HG03565 (cell line): ENCODE results near the gene STRA6.

Experiments
- ATAC-seq: cut with Tn5 transposase; IDR thresholded peaks from one replicate; pipeline ENCODE4 v1.9.1; 2021; ENCODE audit warnings: mild to moderate bottlenecking, moderate library complexity; ENCODE audit not compliant: unreplicated experiment

Gene STRA6

GRCh38 chr15:74182131-74182530, 20.5 kb downstream of the STRA6 start:
- ATAC-seq, result no peak

- no peak for ATAC-seq
Observed at GRCh38 chr15:74180881-74181602, 21.5 kb downstream of the STRA6 start.

- no peak for ATAC-seq
Observed at GRCh38 chr15:74179983-74180880, 22.4 kb downstream of the STRA6 start.

- ATAC-seq, result no peak
Observed at GRCh38 chr15:74179101-74179841, 23.3 kb downstream of the STRA6 start.

GRCh38 chr15:74178326-74179100, 24.1 kb downstream of the STRA6 start:
- ATAC-seq, result no peak

- ATAC-seq, result no peak
Observed at GRCh38 chr15:74176262-74177214, 26.0 kb downstream of the STRA6 start.

GRCh38 chr15:74175271-74176191, 27.1 kb downstream of the STRA6 start:
- no peak for ATAC-seq

GRCh38 chr15:74174958-74175253, 27.7 kb downstream of the STRA6 start:
- no peak for ATAC-seq

GRCh38 chr15:74174219-74174957, 28.2 kb downstream of the STRA6 start:
- no peak for ATAC-seq

GRCh38 chr15:74173380-74174218, 29.0 kb downstream of the STRA6 start, which contains the start of gene ISLR:
Gene ISLR, plus strand, starts transcription at chr15:74173710. Its CDS starts 1,149 bp downstream, at chr15:74174859.
- ATAC-seq, result no peak

GRCh38 chr15:74172701-74173379, 29.7 kb downstream of the STRA6 start:
- ATAC-seq, result no peak

GRCh38 chr15:74171965-74172541, 30.5 kb downstream of the STRA6 start:
- ATAC-seq, result no peak

GRCh38 chr15:74170875-74171578, 31.6 kb downstream of the STRA6 start:
- no peak for ATAC-seq

GRCh38 chr15:74170071-74170844, 32.3 kb downstream of the STRA6 start:
- no peak for ATAC-seq

- ATAC-seq, result no peak
Observed at GRCh38 chr15:74168711-74169126, 33.9 kb downstream of the STRA6 start.
